ENCODE data around the gene TPST2.

The TPST2 gene

GRCh38 chr22:26549902-26550497 is 39.9 kb downstream of the TPST2 start:
- Histone ChIP-seq H3K9me3 (ENCODE audit: control insufficient read depth, insufficient read depth, low read length) (no peaks in the 10 kb centered on the region), H3K4me1 (ENCODE audit: insufficient read depth, low read length) (peaks cover 31% of the 10 kb centered on the region), H3K9ac (ENCODE audit: low read depth, low read length) (no peak overlapping the region), H3K36me3 (ENCODE audit: insufficient read depth, low read length) (no peaks in the 10 kb centered on the region)

GRCh38 chr22:26548984-26549383 is 40.9 kb downstream of the TPST2 start:
- Histone ChIP-seq H3K4me1 (ENCODE audit: insufficient read depth, low read length) (peaks cover 26% of the 10 kb centered on the region), H3K36me3 (ENCODE audit: insufficient read depth, low read length) (no peaks in the 10 kb centered on the region)

GRCh38 chr22:26548303-26548702 is 41.6 kb downstream of the TPST2 start:
- Histone ChIP-seq H3K9ac (ENCODE audit: low read depth, low read length) (no peak overlapping the region), H3K36me3 (ENCODE audit: insufficient read depth, low read length) (no peaks in the 10 kb centered on the region), H3K4me1 (ENCODE audit: insufficient read depth, low read length) (peaks cover 24% of the 10 kb centered on the region), H3K9me3 (ENCODE audit: control insufficient read depth, insufficient read depth, low read length) (no peaks in the 10 kb centered on the region)

More at GRCh38 chr22:26548984-26549383, 40.9 kb downstream of the TPST2 start:
- H3K9ac ChIP-seq (ENCODE audit: low read depth, low read length) = no peak overlapping the region
- H3K9me3 ChIP-seq (ENCODE audit: control insufficient read depth, insufficient read depth, low read length) = no peaks in the 10 kb centered on the region

GRCh38 chr22:26547837-26548236 is 42.1 kb downstream of the TPST2 start:
- no peaks in the 10 kb centered on the region for H3K36me3 ChIP-seq (ENCODE audit: insufficient read depth, low read length)
- peaks cover 21% of the 10 kb centered on the region for H3K4me1 ChIP-seq (ENCODE audit: insufficient read depth, low read length)

GRCh38 chr22:26547426-26547825 is 42.5 kb downstream of the TPST2 start:
- no peaks in the 10 kb centered on the region for H3K9me3 ChIP-seq (ENCODE audit: control insufficient read depth, insufficient read depth, low read length)
- no peaks in the 10 kb centered on the region for H3K36me3 ChIP-seq (ENCODE audit: insufficient read depth, low read length)
- H3K4me1 ChIP-seq (ENCODE audit: insufficient read depth, low read length) = peaks cover 19% of the 10 kb centered on the region
- H3K9ac ChIP-seq (ENCODE audit: low read depth, low read length) = no peak overlapping the region

More at GRCh38 chr22:26547837-26548236, 42.1 kb downstream of the TPST2 start:
- no peak overlapping the region for H3K9ac ChIP-seq (ENCODE audit: low read depth, low read length)
- no peaks in the 10 kb centered on the region for H3K9me3 ChIP-seq (ENCODE audit: control insufficient read depth, insufficient read depth, low read length)

- Histone ChIP-seq H3K9ac (ENCODE audit: low read depth, low read length) (no peak overlapping the region), H3K4me1 (ENCODE audit: insufficient read depth, low read length) (peaks cover 16% of the 10 kb centered on the region), H3K36me3 (ENCODE audit: insufficient read depth, low read length) (no peaks in the 10 kb centered on the region), H3K9me3 (ENCODE audit: control insufficient read depth, insufficient read depth, low read length) (no peaks in the 10 kb centered on the region)
Observed at GRCh38 chr22:26546282-26546681, 43.6 kb downstream of the TPST2 start.

- no peaks in the 10 kb centered on the region for H3K9me3 ChIP-seq (ENCODE audit: control insufficient read depth, insufficient read depth, low read length)
- no peak overlapping the region for H3K9ac ChIP-seq (ENCODE audit: low read depth, low read length)
- H3K4me1 ChIP-seq (ENCODE audit: insufficient read depth, low read length) = peaks cover 12% of the 10 kb centered on the region
- H3K36me3 ChIP-seq (ENCODE audit: insufficient read depth, low read length) = no peaks in the 10 kb centered on the region
Observed at GRCh38 chr22:26545827-26546226, 44.1 kb downstream of the TPST2 start.

- no peak overlapping the region for H3K9ac ChIP-seq (ENCODE audit: low read depth, low read length)
- H3K36me3 ChIP-seq (ENCODE audit: insufficient read depth, low read length) = no peaks in the 10 kb centered on the region
- peaks cover 8% of the 10 kb centered on the region for H3K4me1 ChIP-seq (ENCODE audit: insufficient read depth, low read length)
Observed at GRCh38 chr22:26545385-26545784, 44.5 kb downstream of the TPST2 start.

GRCh38 chr22:26544489-26544888 is 45.4 kb downstream of the TPST2 start:
- Histone ChIP-seq H3K9me3 (ENCODE audit: control insufficient read depth, insufficient read depth, low read length) (no peaks in the 10 kb centered on the region), H3K4me1 (ENCODE audit: insufficient read depth, low read length) (peaks cover 4% of the 10 kb centered on the region; the same call in 1 of the 2 replicates)

More at GRCh38 chr22:26545385-26545784, 44.5 kb downstream of the TPST2 start:
- no peaks in the 10 kb centered on the region for H3K9me3 ChIP-seq (ENCODE audit: control insufficient read depth, insufficient read depth, low read length)

GRCh38 chr22:26542831-26543230 is 47.1 kb downstream of the TPST2 start:
- Histone ChIP-seq H3K9me3 (ENCODE audit: control insufficient read depth, insufficient read depth, low read length) (no peaks in the 10 kb centered on the region), H3K4me1 (ENCODE audit: insufficient read depth, low read length) (no peaks in the 10 kb centered on the region), H3K9ac (ENCODE audit: low read depth, low read length) (no peak overlapping the region), H3K36me3 (ENCODE audit: insufficient read depth, low read length) (0 out of 2 replicates have a peak, but pooled peaks cover 6% of the 10 kb centered on the region)

More at GRCh38 chr22:26544489-26544888, 45.4 kb downstream of the TPST2 start:
- Histone ChIP-seq H3K9ac (ENCODE audit: low read depth, low read length) (no peak overlapping the region), H3K36me3 (ENCODE audit: insufficient read depth, low read length) (0 out of 2 replicates have a peak, but pooled peaks cover 6% of the 10 kb centered on the region)

GRCh38 chr22:26541167-26541819 is 48.6 kb downstream of the TPST2 start:
- 0 out of 2 replicates have a peak, but pooled peaks cover 6% of the 10 kb centered on the region for H3K36me3 ChIP-seq (ENCODE audit: insufficient read depth, low read length)
- H3K9ac ChIP-seq (ENCODE audit: low read depth, low read length) = no peak overlapping the region
- H3K4me1 ChIP-seq (ENCODE audit: insufficient read depth, low read length) = no peaks in the 10 kb centered on the region
- no peaks in the 10 kb centered on the region for H3K9me3 ChIP-seq (ENCODE audit: control insufficient read depth, insufficient read depth, low read length)

GRCh38 chr22:26540119-26540518 is 49.8 kb downstream of the TPST2 start:
- H3K4me1 ChIP-seq (ENCODE audit: insufficient read depth, low read length) = no peaks in the 10 kb centered on the region

GRCh38 chr22:26536762-26537134 is 53.2 kb downstream of the TPST2 start:
- no peaks in the 10 kb centered on the region for H3K4me1 ChIP-seq (ENCODE audit: insufficient read depth, low read length)
- H3K9me3 ChIP-seq (ENCODE audit: control insufficient read depth, insufficient read depth, low read length) = no peaks in the 10 kb centered on the region
- H3K9ac ChIP-seq (ENCODE audit: low read depth, low read length) = no peak overlapping the region
- H3K36me3 ChIP-seq (ENCODE audit: insufficient read depth, low read length) = 0 out of 2 replicates have a peak, but pooled peaks cover 6% of the 10 kb centered on the region

More at GRCh38 chr22:26540119-26540518, 49.8 kb downstream of the TPST2 start:
- Histone ChIP-seq H3K9ac (ENCODE audit: low read depth, low read length) (no peak overlapping the region), H3K9me3 (ENCODE audit: control insufficient read depth, insufficient read depth, low read length) (no peaks in the 10 kb centered on the region), H3K36me3 (ENCODE audit: insufficient read depth, low read length) (0 out of 2 replicates have a peak, but pooled peaks cover 6% of the 10 kb centered on the region)

GRCh38 chr22:26536056-26536761 is 53.7 kb downstream of the TPST2 start:
- Histone ChIP-seq H3K36me3 (ENCODE audit: insufficient read depth, low read length) (0 out of 2 replicates have a peak, but pooled peaks cover 6% of the 10 kb centered on the region), H3K4me1 (ENCODE audit: insufficient read depth, low read length) (no peaks in the 10 kb centered on the region), H3K9ac (ENCODE audit: low read depth, low read length) (no peak overlapping the region), H3K9me3 (ENCODE audit: control insufficient read depth, insufficient read depth, low read length) (no peaks in the 10 kb centered on the region)
